BE2C (cell line): ENCODE results near the gene CELF1.

Experiments used
- DNase-seq: peaks from one replicate; pipeline ENCODE4 v3.0.0-alpha.2; 2020
- H3K27me3 ChIP-seq: fragments of 250-450 bp; sonication (Bioruptor Pico); 2 replicates; pipeline ENCODE4 v1.5.1; 2020; ENCODE audit warnings: mild to moderate bottlenecking
- H3K36me3 ChIP-seq: fragments of 250-450 bp; sonication (Bioruptor Pico); 2 replicates; pipeline ENCODE4 v1.5.1; 2020; ENCODE audit warnings: mild to moderate bottlenecking
- H3K4me1 ChIP-seq: fragments of 250-450 bp; sonication (Bioruptor Pico); 2 replicates; pipeline ENCODE4 v1.5.1; 2020
- H3K4me3 ChIP-seq: 2 replicates; pipeline ENCODE4 v1.5.1; 2011; ENCODE audit warnings: low read depth, low read length
- H3K9me3 ChIP-seq: fragments of 250-450 bp; sonication (Bioruptor Pico); 2 replicates; pipeline ENCODE4 v1.5.1; 2020
- CTCF ChIP-seq: IDR thresholded peaks from 2 replicates; pipeline ENCODE4 v1.5.1; 2012; ENCODE audit warnings: mild to moderate bottlenecking, low read depth, low read length

CELF1 gene

GRCh38 chr11:47437746-47438418 is 115.0 kb downstream of the CELF1 start:
- Histone ChIP-seq H3K4me3 (no peak overlapping the region), H3K9me3 (no peaks in the 10 kb centered on the region), H3K4me1 (no peaks in the 10 kb centered on the region), H3K27me3 (no peaks in the 10 kb centered on the region), H3K36me3 (no peaks in the 10 kb centered on the region)
- TF ChIP-seq CTCF = no peak
- DNase-seq = peak; percentile 24

DNA sequence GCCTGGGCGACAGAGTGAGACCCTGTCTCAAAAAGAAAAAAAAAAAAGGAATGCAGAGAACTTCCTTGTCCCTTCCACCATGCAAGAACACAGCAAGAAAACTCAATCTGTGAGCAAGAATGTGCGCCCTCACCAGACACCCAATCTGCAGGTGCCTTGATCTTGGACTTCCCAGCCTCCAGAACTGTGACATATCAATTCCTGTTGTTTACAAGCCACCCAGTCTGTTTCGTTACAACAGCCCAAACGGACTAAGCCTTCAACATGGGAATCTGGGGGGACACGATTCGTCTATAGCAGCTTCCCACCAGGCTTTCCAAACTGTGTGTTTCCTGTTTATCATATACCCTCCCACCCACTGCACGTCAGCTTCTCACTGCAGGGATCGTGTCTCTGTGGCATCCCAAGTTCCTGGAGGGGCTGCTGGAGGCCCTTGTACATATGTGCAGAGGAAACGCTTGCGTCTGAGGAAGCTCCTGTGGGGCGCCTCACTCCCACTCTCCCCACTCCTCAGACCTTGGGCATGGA is 115.7 kb downstream of the CELF1 start:
- no peaks in the 10 kb centered on the region for H3K36me3 ChIP-seq
- H3K4me1 ChIP-seq = no peaks in the 10 kb centered on the region
- H3K4me3 ChIP-seq = no peak overlapping the region
- TF ChIP-seq CTCF = no peak
- DNase-seq = no peak
- H3K9me3 ChIP-seq = no peaks in the 10 kb centered on the region
- no peaks in the 10 kb centered on the region for H3K27me3 ChIP-seq

GRCh38 chr11:47436726-47437125 is 116.2 kb downstream of the CELF1 start:
- no peaks in the 10 kb centered on the region for H3K27me3 ChIP-seq
- DNase-seq = no peak

DNA sequence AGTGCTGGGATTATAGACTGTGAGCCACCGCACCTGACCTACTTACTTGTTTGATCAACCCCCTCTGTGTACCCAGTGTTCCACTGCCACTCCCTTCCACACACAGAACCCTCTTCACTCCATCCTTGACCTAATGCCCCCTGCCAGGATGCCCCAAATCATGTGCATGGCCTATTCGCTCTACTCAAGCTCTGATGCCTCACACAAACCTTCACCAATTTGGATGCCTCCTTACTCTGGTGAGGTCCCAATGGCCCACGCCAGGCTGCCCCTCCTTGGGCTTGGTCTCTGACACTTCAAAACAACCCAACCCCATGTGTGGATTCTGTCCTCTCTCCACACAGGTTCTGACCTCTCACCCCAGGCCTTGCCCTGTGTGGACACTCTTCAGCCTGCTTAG is 117.2 kb downstream of the CELF1 start:
- Histone ChIP-seq H3K9me3 (no peaks in the 10 kb centered on the region), H3K4me1 (no peaks in the 10 kb centered on the region), H3K27me3 (no peaks in the 10 kb centered on the region), H3K4me3 (no peak overlapping the region), H3K36me3 (no peaks in the 10 kb centered on the region)
- no peak for TF ChIP-seq CTCF
- DNase-seq = no peak

More at GRCh38 chr11:47436726-47437125, 116.2 kb downstream of the CELF1 start:
- Histone ChIP-seq H3K36me3 (no peaks in the 10 kb centered on the region), H3K9me3 (no peaks in the 10 kb centered on the region), H3K4me3 (no peak overlapping the region), H3K4me1 (no peaks in the 10 kb centered on the region)
- TF ChIP-seq CTCF = no peak

DNA sequence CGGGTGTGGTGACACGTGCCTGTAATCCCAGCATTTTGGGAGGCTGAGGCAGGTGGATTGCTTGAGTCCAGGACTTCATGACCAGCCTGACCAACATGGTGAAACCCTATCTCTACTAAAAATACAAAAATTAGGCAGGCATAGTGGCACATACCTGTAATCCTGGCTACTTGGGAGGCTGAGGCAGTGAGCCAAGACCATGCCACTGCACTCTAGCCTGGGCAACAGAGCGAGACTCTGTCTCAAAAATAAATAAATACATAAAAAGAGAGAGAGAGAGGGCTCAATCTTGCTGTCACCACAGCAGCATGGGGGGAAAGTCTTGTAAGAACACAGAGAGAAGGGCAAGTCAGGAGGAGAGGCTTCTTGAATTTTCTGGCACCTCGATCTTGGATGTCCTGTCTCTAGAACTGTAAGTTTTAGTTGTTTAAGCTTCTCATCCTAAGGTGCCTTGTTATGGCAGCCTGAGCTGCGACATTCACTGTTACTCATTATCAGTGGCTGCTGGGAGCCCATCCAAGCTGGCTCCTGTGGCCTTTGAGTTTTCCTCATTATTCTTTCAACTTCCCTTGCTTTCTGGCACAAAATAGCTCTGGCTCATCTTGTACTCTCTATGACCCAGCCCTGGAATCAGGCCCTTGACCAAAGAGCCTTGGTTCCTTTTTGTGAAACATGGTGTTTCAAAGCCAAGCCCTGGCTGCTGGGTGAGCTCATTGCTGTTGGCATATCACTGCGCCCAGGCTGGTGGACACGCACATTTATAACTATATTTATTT is 118.7 kb downstream of the CELF1 start:
- no peak for DNase-seq
- no peaks in the 10 kb centered on the region for H3K4me1 ChIP-seq
- H3K9me3 ChIP-seq = no peaks in the 10 kb centered on the region
- H3K36me3 ChIP-seq = no peaks in the 10 kb centered on the region
- H3K27me3 ChIP-seq = no peaks in the 10 kb centered on the region
- TF ChIP-seq CTCF = no peak
- no peak overlapping the region for H3K4me3 ChIP-seq

GRCh38 chr11:47433157-47433556 is 119.8 kb downstream of the CELF1 start:
- TF ChIP-seq CTCF = no peak
- Histone ChIP-seq H3K4me3 (no peak overlapping the region), H3K27me3 (no peaks in the 10 kb centered on the region), H3K4me1 (no peaks in the 10 kb centered on the region), H3K9me3 (no peaks in the 10 kb centered on the region), H3K36me3 (no peaks in the 10 kb centered on the region)
- DNase-seq = no peak
